Stimulated activated CD4-positive, alpha-beta T cell treated with anti-CD3 and anti-CD28 coated beads, Interleukin-1b, Interleukin-23, amount 100 ng/mL, for 4 hours (primary cell): ENCODE data around the gene NRBP1.

Experiments
- DNase-seq, 2 donors: peaks; one replicate each; pipeline ENCODE4 v3.0.0-alpha.2; 2020; ENCODE audit warnings: low read depth in 2 of 2

The NRBP1 gene

GRCh38 chr2:27489498-27490397, 61.3 kb downstream of the NRBP1 start, which contains the start of gene IFT172:
IFT172 (minus strand) TSS chr2:27489743; CDS start chr2:27489653, 90 bp downstream.
- peak; percentile 95 to 98 for DNase-seq
